Heart left ventricle (tissue), 13 donors: ENCODE results near the gene COL1A2.

Experiments used
- POLR2A ChIP-seq, 2 donors: fragments of 450-650 bp; IDR thresholded peaks; one replicate each; pipeline ENCODE4 v1.6.1; 2017; ENCODE audit warnings: antibody characterized with exemption in 2 of 2, mild to moderate bottlenecking in 2 of 2, moderate library complexity in 2 of 2
- TF ChIP-seq, protein P1 (sequence below), 12 donors: fragments of 200-600 bp; sonication (generic) in 4 of 12; IDR thresholded peaks; one replicate each; pipeline versions ENCODE4 v1.5.0 to v1.8.0; 2018 to 2022; ENCODE audit warnings: antibody characterized with exemption in 12 of 12, mild to moderate bottlenecking in 5 of 12
- donor health status: ischemic (EF 13 %, LVEDD 7.1; RV severe dilation, severe dysfunction).
- donor health status: DM: no; HTN: yes; CAD: no.
- donor health status: DM: no; HTN: no; CAD: no.
- donor health status: ischemic (EF 25% LVEDD 6.9; RV normal size, moderate dysfunction).
- donor health status: ischemic (EF 25% LVEDD 5.7; RV mildly dilated, moderate dysfunction).
- donor health status: ischemic (EF 35%, LVEDD 5.7; RV mildly dilated, moderate dysfunction).
- donor health status: nonischemic (EF 11% LVEDD 7.7; RV severe dilation, severe dysfunction).
- donor health status: DM: yes; HTN: yes; CAD: no.
- donor health status: PGD.
- donor health status: ischemic (EF 29% LVEDD 5.4; RV normal size, mild dysfunction).
- donor health status: nonischemic (EF 23%, LVEDD 6.1; RV moderate dilation, normal function).

DNA sequence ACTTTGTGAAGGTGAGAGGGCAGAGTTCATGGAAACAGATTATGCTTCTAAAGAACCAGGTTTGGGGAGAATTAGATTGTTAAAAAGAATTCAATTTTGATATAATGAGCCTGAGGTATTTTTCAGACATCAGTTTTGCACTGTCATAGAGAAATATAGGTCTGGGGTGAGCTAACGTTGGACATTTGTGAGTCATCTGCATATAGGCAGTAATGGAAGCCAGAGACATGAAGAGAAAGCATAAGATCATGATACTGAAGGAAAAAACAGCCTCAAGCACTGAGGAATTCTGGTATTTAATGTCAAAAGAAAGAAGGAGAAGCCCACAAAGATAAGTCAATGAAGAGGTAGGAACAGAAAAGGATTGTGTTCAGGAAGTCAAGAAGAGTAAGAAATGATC, 32.4 kb upstream of the COL1A2 start:
- TF ChIP-seq, protein P1, sequence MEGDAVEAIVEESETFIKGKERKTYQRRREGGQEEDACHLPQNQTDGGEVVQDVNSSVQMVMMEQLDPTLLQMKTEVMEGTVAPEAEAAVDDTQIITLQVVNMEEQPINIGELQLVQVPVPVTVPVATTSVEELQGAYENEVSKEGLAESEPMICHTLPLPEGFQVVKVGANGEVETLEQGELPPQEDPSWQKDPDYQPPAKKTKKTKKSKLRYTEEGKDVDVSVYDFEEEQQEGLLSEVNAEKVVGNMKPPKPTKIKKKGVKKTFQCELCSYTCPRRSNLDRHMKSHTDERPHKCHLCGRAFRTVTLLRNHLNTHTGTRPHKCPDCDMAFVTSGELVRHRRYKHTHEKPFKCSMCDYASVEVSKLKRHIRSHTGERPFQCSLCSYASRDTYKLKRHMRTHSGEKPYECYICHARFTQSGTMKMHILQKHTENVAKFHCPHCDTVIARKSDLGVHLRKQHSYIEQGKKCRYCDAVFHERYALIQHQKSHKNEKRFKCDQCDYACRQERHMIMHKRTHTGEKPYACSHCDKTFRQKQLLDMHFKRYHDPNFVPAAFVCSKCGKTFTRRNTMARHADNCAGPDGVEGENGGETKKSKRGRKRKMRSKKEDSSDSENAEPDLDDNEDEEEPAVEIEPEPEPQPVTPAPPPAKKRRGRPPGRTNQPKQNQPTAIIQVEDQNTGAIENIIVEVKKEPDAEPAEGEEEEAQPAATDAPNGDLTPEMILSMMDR (IDR thresholded peaks at IDR 0.05), result no peak
- TF ChIP-seq POLR2A (IDR thresholded peaks at IDR 0.05), result no peak
